NCI-H748 (cell line): ENCODE data around the gene USP32.
A peak's percentile ranks its signal among the peaks of the same experiment; 100 is the strongest.
"Not testable (repeated sequence)": the region's sequence is repeated elsewhere in the genome, so short reads cannot be mapped to it uniquely, and the experiment has no call there.

ENCODE experiments used
- DNase-seq: peaks from one replicate; lab custom pipeline; 2025; ENCODE audit not compliant: unreplicated experiment; lab: John Stamatoyannopoulos, UW

The USP32 gene, protein sequence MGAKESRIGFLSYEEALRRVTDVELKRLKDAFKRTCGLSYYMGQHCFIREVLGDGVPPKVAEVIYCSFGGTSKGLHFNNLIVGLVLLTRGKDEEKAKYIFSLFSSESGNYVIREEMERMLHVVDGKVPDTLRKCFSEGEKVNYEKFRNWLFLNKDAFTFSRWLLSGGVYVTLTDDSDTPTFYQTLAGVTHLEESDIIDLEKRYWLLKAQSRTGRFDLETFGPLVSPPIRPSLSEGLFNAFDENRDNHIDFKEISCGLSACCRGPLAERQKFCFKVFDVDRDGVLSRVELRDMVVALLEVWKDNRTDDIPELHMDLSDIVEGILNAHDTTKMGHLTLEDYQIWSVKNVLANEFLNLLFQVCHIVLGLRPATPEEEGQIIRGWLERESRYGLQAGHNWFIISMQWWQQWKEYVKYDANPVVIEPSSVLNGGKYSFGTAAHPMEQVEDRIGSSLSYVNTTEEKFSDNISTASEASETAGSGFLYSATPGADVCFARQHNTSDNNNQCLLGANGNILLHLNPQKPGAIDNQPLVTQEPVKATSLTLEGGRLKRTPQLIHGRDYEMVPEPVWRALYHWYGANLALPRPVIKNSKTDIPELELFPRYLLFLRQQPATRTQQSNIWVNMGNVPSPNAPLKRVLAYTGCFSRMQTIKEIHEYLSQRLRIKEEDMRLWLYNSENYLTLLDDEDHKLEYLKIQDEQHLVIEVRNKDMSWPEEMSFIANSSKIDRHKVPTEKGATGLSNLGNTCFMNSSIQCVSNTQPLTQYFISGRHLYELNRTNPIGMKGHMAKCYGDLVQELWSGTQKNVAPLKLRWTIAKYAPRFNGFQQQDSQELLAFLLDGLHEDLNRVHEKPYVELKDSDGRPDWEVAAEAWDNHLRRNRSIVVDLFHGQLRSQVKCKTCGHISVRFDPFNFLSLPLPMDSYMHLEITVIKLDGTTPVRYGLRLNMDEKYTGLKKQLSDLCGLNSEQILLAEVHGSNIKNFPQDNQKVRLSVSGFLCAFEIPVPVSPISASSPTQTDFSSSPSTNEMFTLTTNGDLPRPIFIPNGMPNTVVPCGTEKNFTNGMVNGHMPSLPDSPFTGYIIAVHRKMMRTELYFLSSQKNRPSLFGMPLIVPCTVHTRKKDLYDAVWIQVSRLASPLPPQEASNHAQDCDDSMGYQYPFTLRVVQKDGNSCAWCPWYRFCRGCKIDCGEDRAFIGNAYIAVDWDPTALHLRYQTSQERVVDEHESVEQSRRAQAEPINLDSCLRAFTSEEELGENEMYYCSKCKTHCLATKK (N-terminal part only)

DNA sequence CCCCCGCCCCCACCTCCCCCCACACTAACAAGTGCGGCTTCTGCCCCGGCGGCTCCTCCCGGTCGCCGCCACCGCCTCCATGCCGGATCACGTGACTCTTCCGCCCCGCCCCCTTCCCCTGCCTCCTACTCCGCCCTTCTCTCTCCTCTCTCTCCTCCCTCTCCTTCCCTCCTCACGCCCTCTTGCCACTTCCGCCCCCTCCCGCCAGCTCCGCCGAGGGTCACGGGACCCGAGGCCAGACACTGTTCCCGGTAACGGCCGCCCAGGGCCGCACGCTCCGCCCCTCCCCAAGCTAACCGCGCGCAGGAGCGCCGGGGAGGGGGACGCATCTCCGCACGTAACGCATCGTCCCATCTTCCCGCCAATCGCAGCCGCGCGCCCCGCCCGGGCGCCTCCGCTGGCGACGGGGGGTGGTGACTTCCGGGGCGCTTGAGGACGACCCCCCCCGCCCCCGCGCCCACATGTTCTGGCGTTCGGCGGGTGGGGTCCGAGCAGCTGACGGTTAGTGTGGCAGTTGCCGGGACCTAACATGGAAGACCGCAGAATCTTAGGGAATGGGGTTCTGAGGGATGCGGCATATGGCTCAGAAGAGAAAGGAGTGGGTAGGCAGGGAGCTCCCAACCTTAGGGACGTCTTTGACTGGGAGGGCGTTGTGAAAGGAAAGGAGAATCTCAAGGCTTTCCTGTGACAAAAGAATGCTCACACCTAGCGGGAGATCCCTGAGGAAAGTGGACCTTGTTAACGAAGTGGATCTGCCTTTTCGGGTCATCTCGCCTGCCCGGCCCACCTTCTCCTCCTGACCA lies at the start of gene USP32:
Gene USP32 (minus strand): TSS at position 92 of the 803 bp plus-strand sequence. CDS start 194 bp downstream, outside the sequence.
- DNase-seq, result peak; percentile 98

DNA sequence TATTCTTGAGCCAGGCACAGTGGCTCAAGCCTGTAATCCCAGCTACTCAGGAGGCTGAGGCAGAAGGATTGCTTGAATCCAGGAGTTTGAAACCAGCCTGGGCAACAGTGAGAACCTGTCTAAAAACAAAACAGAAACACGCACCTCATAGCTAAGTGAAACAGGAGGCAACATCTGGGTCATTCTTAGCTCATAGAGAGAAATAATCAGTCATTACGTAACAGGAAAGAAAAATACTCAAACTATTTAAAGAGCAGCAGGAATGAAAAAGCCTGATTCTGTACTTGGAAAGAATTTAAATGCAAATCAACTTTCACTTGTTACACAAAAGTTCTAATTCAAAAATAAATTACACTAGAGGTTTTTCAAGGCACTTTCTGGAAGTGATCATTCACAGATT lies 47.6 kb upstream of the USP32 start:
- no peak for DNase-seq

DNA sequence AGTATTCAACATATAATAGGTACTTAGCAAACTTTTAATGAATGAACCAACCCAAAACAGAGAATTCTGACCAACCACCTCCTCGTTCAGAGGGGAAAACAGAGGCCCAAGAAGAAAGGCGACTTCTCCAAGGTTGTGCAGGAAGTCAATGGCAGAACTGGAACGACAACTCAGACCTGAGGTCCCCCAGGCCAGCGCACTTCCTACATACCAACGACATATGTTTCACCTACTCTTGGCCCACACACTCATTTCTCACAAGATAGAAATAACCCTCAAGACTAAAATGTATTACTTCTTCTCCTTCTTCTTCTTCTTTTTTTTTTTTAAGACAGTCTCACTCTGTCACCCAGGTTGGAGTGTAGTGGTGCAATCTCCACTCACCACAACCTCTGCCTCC lies 44.7 kb upstream of the USP32 start:
- DNase-seq, result no peak

DNA sequence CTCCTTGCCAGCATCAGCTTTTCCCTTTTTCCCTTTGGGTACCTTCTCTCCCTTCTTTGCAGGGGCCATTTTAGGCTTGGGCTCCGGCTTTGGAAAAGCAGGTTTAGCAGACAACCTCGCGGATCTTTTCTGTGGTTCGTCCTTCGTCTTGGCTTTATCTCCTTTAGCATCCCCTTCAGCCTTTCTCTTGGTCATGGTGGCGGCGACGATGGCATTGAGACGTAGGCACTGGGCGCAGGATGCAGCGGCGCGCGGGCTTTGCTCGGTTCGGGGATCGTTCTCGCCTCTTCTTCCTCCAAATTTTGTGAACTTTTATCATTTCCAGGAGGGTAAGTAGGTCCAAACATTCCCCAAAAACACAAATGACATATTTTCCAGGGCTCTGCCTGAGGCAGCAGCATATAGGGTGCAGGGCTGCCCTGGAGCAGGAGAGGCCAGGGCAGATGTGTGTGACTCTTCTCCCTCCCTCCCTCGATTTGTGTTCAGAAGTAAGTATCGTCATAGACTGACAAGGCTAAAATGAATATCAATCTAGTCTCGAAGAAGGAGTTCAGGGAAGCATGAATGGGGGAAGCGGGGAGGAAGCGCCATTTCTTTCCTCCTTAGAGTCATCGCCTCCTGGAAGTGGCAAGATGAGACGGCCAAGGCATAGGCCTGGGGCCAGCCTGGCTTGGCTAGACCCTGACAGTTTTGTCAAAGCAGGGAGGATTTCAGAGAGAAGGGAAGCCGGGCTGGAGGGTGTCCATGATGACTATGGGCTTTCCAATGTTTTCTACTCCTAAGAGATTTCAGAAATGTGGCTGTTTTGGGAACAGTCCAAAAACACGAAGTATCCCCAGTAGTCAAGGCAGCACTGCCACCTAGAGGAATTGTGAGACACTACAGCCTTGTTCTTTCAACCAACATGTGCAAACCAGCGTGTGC lies 43.6 kb upstream of the USP32 start:
- peak; percentile 80 for DNase-seq

DNA sequence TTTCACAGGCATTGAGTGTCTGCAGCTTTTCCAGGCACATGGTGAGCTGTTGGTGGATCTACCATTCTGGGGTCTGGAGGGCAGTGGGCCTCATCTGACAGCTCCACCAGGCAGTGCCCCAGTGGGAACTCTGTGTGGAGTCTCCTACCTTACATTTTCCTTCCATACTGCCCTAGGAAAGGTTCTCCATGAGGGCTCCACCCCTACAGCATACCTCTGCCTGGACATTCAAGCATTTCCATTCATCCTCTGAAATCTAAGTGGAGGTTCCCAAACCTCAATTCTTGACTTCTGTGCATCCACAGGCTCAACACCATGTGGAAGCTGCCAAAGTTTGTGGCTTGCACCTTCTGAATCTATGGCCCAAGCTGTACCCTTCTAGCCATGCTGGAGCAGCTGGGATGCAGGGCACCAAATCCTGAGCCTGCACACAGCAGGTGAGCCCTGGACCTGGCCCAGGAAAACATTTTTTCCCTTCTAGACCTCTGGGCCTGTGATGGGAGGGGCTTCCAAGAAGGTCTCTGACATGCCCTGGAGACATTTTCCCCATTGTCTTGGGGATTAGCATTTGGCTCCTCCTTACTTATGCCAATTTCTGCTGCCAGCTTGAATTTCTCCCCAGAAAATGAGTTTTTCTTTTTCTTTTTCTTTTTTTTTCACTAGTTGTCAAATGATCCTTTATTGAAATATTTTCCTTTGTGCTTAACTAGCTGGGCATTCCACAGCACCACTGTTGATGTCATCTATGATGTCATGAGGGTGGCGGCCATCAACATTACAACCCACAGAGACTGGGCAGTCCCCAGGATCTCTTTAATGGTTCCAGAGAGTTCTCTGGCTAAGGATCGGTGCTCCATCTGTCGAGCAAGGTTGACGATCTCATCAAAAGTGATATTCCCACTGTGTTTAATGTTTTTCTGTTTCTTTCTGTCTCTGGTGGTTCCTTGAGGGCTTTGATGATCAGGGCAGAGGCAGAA lies 41.4 kb upstream of the USP32 start:
- not testable (repeated sequence) for DNase-seq

DNA sequence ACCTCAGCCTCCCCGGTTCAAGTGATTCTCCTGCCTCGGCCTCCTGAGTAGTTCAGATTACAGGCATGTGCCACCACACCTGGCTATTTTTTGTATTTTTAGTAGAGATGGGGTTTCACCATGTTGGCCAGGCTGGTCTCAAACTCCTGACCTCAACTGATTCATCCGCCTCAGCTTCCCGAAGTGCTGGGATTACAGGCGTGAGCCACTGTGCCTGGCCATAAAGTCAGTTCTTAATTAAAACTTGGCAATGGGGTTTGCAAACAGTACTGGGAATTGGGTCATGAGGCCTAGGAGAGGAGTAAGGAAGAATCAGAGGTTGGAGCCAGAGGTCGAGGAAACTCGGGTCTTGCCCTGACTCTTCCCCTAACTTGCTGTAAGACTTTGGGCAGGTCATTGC lies 38.6 kb upstream of the USP32 start:
- DNase-seq, result not testable (repeated sequence)

DNA sequence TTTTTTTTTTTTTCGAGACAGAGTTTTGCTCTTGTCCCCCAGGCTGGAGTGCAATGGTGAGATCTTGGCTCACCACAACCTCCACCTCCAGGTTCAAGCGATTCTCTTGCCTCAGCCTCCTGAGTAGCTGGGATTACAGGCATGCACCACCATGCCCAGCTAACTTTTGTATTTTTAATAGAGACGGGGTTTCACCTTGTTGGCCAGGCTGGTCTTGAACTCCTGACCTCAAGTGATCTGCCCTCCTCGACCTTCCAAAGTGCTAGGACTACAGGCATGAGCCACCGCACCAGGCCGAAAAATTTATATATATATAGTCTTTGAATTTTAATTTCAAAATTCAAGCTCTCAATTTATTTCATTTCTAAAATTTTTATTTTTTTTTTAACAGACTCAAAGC lies 36.6 kb upstream of the USP32 start:
- not testable (repeated sequence) for DNase-seq

DNA sequence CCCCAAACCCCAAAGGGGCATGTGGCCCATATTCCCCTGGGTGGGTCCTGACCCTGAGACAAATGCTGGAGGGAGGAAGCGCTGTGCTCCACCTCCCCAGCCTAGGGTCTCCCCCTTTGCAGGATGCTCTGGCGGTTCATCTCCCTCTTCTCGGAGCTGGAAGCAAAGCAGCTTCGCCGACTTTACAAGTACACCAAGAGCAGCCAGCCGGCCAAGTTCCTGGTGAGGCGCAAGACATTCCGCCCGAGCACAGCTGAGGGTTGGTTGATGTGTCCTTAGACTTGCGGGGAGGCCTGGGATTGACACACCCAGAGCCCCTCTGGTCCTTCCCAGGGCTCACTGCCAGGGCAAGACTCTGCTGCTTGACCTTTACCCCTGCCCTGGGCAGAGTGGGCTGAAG lies 34.7 kb upstream of the USP32 start:
- DNase-seq, result no peak

DNA sequence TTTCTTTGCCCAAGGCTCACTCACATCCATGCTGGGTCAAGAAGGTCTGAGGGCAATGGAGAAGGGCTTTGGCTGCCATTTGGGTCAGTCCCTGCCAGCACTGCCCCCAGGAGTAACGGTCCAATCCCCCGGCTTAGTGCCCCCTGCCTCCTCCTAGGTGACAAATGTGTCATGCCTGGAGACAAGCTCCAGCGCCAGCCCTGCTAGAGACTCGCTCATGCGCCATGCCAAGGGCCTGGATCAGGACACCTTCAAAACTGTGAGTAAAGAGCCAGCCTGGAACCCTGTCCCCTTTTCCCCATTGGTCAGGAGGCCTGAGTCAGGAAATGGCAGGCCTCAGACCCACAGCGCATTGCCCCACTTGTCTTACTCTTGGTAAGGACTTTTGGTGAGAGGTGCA lies 33.7 kb upstream of the USP32 start:
- DNase-seq, result no peak

DNA sequence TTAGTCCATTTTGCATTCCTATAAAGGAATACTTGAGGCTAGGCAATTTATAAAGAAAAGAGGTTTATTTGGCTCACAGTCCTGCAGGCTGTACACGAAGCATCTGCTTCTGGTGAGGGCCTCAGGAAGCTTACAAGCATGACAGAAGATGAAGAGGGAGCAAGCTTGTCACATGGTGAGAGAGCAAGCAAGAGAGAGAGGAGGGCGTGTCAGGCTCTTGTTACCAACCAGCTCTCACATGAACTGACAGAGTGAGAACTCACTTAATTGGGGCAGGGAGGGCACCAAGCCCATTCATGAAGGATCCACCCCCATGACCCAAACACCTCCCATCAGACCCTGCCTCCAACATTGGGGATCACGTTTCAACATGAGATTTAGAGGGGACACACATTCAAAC lies 31.9 kb upstream of the USP32 start:
- no peak for DNase-seq

DNA sequence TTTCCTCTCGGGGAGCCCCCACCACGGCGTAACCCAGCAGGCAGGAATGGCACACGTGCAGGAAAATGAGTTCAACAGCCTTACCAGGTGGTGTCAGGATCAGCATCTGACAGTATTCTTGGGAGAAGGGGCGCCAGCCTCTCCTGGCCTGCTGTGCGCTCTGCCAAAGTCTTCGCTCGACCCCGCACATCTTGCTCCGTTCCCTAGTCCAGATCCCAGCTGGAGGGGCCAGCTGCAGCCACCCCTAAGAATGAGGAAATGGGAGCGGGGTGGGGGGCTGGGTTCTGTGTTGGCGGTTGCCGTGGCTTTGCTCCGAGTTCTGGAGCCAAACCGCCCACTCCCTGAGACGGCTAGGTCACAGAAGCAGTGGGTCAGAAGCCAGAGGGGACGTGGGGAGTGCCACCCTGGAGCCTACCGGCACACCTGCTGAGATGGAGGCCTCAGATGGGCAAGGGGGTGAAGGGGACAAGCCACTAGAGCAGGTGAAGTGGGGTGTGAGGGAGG lies 30.3 kb upstream of the USP32 start, which contains the start of gene CHCT1:
Gene CHCT1 (plus strand): TSS at position 328 of the 504 bp plus-strand sequence. CDS start 104 bp downstream, at position 432.
- no peak for DNase-seq

DNA sequence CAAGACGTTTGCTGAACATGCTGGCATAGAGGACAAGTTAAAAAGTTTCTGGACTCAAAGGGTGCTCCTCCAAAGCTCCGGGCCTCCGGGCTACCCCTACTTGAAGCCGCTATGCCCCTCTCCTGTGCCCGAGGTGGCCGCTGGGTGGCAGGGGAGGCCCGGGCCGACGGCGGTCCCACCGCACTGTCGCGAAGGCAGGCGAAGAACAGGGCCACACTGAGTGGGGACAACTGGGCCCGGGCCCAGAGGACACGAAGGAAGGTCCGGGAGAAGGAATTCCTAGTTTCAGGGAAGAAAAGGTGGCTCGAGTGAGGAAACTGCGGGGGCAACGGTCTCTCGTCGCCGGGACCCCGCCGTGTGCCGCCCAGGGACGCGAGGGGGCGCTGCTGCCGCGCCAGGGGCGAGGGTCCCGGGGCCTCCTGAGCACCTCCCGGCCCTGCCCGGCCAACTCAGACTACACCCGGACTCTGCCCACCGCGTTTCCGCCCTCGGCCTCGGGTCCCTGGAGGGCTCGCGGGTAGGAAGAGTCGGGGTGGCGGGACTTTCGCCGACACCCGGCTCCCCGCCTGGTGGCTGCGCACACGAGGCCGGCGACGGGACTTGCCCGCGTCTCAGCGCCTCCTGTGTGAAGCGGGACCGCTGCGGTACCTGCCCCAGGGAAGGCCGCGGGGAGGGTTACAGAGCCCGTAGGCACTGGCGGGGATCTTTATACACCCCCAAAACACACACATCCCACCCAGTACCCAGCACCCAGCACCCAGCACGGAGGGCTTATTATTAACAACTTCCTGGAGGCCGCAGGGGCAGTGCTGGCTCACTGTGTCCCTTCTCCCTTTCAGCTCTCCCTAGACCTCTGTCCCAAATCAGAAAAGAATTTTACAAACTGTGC lies 29.6 kb upstream of the USP32 start:
- DNase-seq, result no peak

DNA sequence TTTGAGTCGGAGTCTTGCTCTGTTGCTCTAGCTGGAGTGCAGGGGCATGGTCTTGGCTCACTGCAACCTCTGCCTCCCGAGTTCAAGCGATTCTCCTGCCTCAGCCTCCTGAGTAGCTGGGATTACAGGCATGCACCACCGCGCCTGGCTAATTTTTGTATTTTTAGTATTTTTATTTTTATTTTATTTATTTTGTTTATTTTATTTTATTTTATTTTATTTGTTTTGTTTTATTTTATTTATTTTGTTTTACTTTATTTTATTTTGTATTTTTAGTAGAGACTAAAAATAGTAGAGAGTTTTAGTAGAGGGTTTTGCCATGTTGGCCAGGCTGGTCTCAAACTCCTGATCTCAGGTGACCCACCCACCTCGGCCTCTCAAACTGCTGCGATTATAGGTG lies 27.9 kb upstream of the USP32 start:
- not testable (repeated sequence) for DNase-seq

DNA sequence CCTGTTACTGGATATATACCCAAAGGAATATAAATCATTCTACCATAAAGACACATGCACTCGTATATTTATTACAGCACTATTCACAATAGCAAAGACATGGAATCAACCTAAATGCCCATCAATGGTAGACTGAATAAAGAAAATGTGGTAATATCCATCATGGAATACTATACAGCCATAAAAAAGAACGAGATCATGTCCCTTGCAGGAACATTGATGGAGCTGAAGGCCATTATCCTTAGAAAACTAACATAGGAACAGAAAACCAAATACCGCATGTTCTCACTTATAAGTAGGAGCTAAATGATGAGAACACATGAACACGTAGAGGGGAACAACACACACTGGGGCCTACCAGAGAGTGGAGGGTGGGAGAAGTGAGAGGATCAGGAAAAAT lies 27.1 kb upstream of the USP32 start:
- not testable (repeated sequence) for DNase-seq

DNA sequence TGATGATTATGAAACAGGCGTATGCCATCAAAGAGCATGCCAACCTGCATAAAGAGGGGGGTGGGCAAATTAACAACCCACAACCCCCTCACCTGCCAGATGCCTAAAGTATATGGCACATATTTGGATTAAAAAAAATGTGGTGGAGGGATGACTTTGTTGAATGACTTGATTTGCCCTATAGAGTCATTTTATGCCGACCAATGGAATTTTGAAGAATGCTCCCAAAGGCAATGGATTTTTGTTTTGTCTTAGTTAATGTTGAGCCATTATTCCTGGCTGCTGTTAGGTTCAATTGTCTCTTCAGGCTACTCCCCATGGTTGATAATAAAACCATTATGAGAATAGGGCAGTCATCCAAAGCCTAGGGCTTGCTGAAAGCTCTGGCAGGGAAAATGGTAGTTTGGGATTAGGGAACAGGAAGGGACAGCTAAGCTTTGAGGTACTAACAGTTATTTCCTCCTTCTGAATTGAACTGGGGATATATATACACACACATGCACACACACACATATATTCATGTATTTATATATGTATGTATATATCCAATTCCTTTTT lies 24.5 kb upstream of the USP32 start:
- DNase-seq, result no peak

DNA sequence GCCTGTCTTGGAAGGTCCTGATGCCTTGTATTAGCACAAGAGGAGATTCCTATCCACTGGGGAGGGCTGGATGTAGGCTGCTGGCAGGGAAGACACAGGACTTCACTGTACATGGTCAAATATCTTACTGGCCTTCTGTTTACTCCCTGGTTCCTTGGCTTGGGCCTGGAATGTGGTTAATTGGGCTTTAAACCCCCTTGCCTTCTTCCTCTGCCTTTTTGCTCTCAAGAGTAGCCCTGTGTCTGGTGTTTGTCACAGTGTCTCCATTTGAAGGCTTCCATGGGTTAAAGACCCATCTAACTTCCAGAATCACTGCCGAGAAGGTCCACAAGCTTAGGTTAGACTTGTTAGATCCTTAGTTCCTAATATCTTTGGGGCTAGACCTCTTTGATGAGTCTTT lies 23.2 kb upstream of the USP32 start:
- DNase-seq, result no peak

DNA sequence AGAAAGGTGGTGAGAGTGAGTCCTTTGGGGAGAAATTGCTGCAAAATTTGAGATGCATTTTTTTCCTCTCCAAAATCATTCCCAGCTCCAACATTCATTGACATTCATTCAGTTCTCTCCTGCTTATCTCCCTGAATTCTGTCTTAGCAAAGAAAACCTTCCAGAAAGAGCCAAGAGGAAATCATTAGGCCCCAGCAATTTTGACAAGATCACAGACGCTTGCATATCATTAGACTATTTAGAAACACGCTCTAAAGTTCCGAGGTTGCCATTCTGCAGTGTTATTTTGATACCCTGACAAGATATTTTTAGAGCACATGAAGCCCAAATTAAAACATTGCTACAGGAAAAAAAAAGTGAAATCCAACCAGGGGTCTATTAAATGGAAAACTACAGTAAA lies 20.8 kb upstream of the USP32 start:
- no peak for DNase-seq
